Fibroblast of the aortic adventitia (primary cell): ENCODE measurements around the gene UNC5A. TPM values are rescaled to one million over a fixed set of nuclear protein-coding genes. Genes with fewer than 3 reads are reported as not detected.

Experiments used
- DNase-seq: peaks from one replicate; pipeline ENCODE4 v3.0.0-alpha.2; 2010; ENCODE audit warnings: low read depth
- H3K4me3 ChIP-seq: 2 replicates; pipeline ENCODE4 v1.5.1; 2011; ENCODE audit warnings: low read depth, mild to moderate bottlenecking, control low read depth, low read length, moderate library complexity
- total RNA-seq: library from RNA; depleted of rRNA; stranded (reverse); fragments of >200 nt; gene quantifications from 2 replicates; pipeline ENCODE4 v1.2.3, GENCODE V29; 2012; ENCODE audit warnings: low replicate concordance
- TF ChIP-seq, protein P1 (sequence below): IDR thresholded peaks from 2 replicates; pipeline ENCODE4 v1.5.1; 2011; ENCODE audit warnings: mild to moderate bottlenecking, low read length, control low read depth, inconsistent platforms; ENCODE audit not compliant: insufficient read depth

UNC5A gene
- total RNA-seq, 1 donor: not detected

DNA sequence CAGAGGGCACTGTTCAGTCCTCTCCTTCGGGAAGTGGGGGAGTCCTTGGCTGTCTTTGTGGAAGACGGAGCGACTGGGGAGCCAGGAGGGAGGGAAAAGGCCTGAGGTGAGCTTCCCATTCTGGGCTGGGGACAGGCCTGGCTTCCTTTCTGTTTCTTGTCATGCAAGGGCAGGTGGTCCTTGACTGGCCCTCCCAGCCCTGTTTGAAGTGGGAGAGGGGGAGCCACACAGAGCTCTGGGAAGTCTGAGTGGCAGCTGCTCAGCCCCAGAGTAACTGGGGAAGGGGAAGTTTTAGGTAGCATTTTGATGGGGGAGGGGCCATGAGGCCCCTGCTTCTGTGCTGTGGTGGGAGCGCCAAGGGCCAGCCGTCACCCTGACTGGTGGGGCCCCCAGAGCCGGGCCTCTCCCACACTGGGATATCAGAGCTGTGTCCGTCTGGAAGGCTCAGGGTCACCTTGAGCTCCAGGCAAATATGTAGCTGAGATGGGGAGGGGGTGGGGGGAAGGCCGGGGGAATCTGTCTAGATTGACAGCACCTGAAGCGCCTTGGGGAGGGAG, 6.5 kb downstream of the UNC5A start:
- no peak overlapping the region for H3K4me3 ChIP-seq
- no peak for DNase-seq
- TF ChIP-seq, protein P1, sequence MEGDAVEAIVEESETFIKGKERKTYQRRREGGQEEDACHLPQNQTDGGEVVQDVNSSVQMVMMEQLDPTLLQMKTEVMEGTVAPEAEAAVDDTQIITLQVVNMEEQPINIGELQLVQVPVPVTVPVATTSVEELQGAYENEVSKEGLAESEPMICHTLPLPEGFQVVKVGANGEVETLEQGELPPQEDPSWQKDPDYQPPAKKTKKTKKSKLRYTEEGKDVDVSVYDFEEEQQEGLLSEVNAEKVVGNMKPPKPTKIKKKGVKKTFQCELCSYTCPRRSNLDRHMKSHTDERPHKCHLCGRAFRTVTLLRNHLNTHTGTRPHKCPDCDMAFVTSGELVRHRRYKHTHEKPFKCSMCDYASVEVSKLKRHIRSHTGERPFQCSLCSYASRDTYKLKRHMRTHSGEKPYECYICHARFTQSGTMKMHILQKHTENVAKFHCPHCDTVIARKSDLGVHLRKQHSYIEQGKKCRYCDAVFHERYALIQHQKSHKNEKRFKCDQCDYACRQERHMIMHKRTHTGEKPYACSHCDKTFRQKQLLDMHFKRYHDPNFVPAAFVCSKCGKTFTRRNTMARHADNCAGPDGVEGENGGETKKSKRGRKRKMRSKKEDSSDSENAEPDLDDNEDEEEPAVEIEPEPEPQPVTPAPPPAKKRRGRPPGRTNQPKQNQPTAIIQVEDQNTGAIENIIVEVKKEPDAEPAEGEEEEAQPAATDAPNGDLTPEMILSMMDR: no peak

DNA sequence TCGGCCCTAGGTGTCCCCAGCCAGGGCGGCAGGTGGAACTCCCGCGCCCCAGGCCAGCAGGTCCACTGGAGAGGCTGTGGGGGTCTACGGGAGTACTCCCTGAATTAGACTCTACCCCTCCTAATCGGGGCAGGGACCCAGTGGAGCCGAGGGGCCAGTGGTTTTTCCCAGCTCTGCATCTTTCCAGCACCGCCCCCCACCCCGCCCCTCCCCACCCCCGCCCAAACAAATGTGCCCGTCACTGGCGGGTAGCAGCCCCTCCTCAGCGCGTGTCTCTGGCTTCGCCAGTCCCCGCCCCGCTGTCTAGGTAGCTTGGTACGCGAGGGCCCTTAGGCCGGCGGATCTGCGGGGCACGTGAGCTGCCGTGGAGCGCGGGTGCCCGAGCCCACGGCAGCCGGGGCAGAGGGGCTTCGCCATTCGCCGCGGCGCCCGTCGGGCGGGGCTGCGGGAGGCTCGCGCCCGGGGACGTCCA, 7.0 kb downstream of the UNC5A start:
- TF ChIP-seq, protein P1: no peak
- H3K4me3 ChIP-seq: no peak overlapping the region
- DNase-seq: no peak

DNA sequence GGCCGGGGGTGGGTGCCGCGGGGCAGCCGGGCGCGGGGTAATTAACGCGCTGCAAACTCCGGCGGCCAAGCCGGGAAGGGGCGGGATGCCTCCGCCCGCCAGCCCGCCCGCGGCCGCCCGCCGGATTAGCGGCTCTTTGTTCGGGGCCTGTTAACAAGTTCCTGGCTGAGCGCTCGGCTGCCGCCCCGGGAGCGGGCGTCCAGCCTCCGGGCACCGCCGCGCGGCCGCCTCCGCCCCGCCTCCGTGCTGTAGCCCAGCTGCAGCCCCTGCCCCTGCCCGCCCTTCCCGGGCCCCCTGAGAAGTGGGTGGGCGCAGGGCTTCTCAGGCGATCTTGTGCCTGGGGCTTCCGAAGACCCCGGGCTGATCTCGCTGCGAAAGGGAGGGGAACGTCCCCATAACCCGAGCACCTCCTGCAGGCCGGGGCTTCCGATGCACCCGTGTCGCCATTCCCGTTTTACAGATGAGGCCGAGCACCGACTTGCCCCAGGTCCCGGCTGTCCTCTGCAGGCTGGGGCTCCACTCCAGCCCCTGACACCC, 7.5 kb downstream of the UNC5A start:
- no peak overlapping the region for H3K4me3 ChIP-seq
- no peak for DNase-seq
- TF ChIP-seq, protein P1: peak; percentile 35

DNA sequence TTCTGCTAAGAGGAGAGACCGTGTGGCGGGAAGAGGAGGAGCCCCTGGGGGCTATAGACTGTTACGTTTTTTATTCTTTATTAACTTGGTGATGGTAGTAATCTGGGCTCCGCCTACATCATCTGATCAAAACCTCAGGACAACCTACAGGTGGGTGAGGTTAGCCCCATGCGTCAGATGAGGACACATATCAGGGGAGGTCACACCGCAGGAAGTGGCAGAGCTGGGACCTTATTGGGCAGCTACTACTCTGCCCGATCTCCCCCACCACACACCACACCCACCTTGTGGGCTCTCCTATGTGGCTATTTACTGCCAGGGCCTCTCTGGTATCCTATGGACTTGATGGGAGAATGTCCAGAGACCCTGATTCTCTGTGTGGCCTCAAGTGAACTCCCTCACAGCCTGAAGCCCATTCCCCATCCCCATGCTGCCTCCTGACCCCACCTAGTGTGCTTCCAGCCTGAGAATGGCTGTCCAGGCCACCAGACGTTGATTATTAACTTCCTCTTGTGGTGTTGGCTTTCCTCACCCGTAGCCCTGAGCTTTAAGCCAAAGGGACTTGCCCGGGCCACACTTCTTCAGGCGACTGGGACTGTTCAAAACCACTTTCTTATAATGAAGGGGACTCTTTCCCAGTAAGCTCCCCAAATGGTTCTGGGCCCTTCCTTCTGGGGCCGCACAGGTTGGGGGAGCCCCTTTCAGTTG, 8.2 kb downstream of the UNC5A start:
- H3K4me3 ChIP-seq: no peak overlapping the region
- TF ChIP-seq, protein P1: no peak
- no peak for DNase-seq

DNA sequence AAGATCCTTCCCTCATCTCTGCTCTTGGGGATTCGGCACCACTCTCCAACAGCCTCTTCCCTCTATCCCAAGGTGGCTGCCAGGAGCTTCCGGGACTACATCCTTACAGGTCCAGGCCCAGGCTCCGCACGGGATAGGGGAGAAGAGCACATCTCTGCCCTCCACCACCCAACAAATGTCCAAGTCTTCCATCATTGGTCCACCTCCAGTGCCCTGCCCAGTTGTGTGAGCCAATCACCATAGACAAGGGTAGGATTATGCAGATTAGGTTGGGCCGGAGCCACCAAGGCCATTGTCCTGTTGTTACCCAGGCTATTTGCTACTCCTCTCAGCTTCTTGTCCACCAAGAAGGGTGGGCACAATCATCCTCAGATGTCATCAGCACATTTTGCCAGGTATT, 9.1 kb downstream of the UNC5A start:
- no peak for DNase-seq
- no peak overlapping the region for H3K4me3 ChIP-seq
- TF ChIP-seq, protein P1: no peak

DNA sequence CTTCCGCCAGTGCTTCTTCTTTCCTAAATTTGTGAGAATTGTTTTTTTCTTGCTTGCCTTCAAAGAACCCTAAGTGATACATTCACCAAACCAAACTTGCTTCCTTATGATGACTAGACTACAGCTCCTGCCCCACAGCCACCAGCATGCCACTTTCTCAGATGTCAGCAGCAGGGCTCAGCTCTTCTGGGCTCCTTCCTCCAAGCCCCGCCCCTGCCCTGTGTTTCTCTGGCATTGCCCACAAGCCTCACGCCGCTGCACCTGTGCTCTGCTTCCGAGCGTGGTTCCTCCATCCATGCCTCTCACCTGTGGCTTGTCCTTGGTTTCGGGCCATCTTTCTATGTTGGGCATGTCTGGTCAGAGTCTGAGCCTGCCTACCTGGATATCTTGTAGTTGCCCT, 10.6 kb downstream of the UNC5A start:
- H3K4me3 ChIP-seq: no peak overlapping the region
- TF ChIP-seq, protein P1: no peak
- no peak for DNase-seq
